Measurements from ENCODE around the gene LIN7B. TPM values are rescaled to one million over a fixed set of nuclear protein-coding genes. Genes with fewer than 3 reads are reported as not detected.

Gene LIN7B
- total and polyA plus RNA-seq, 2 experiments from 2014 or later: 1.2 to 10.5 TPM

GRCh38 chr19:49151267-49152118 lies 37.3 kb downstream of the LIN7B start (continued):
- TF ChIP-seq REST (IDR thresholded peaks at IDR 0.05; ENCODE audit: unreplicated experiment): no peak
- TF ChIP-seq NANOG (IDR thresholded peaks at IDR 0.05; ENCODE audit: borderline replicate concordance): no peak
- TF ChIP-seq, protein P1, sequence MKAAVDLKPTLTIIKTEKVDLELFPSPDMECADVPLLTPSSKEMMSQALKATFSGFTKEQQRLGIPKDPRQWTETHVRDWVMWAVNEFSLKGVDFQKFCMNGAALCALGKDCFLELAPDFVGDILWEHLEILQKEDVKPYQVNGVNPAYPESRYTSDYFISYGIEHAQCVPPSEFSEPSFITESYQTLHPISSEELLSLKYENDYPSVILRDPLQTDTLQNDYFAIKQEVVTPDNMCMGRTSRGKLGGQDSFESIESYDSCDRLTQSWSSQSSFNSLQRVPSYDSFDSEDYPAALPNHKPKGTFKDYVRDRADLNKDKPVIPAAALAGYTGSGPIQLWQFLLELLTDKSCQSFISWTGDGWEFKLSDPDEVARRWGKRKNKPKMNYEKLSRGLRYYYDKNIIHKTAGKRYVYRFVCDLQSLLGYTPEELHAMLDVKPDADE (IDR thresholded peaks at IDR 0.05): no peak
- TF ChIP-seq ZNF114 (CRISPR knock-in tag; IDR thresholded peaks at IDR 0.05): no peak
- TF ChIP-seq POLR2AphosphoS5 (IDR thresholded peaks at IDR 0.05; ENCODE audit: low read depth): no peak
- TF ChIP-seq CREB1 (CRISPR knock-in tag; IDR thresholded peaks at IDR 0.05; ENCODE audit: low read depth): no peak
- no peak for TF ChIP-seq EZH2phosphoT487 (IDR thresholded peaks at IDR 0.05; ENCODE audit: unreplicated experiment)
- TF ChIP-seq STAT1 (IDR thresholded peaks at IDR 0.05; ENCODE audit: unreplicated experiment): no peak

DNA sequence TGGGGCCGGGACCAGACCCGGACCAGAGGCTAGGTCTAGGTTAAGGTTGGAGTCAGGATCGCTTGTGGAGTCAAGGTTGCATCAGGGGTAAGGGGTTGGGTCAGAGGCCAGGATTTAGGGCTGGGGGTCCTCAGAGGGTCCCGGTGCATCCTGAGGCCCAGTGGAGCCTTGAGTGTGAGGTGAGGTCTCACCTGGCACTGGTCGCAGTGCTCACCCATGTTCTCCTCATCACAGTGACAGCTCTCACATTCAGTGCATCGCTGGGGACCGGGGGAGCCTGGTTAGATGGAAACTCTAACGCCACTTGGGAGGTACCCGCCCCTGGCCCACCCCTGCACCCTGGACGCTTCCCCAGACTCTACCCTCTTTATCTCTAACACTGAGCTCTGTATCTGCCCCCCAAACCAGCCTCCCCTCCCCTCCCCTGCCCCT lies 38.0 kb downstream of the LIN7B start:
- Histone ChIP-seq H3K4me3 (peak overlapping the region; percentile 38; the same call in 1 of the 2 replicates), H3K9me2 (ENCODE audit: insufficient read depth) (peaks cover 19% of the 10 kb centered on the region), H3K36me3 (ENCODE audit: insufficient read depth) (no peaks in the 10 kb centered on the region), H3F3A (replicated peaks; ENCODE audit: low read depth) (peaks cover 17% of the 10 kb centered on the region), H3K27ac (ENCODE audit: low read depth) (no peak overlapping the region), H4K20me1 (replicated peaks; ENCODE audit: insufficient read depth) (no peaks in the 10 kb centered on the region), H3K79me2 (replicated peaks; ENCODE audit: insufficient read depth) (no peaks in the 10 kb centered on the region), H3K4me1 (ENCODE audit: insufficient read depth) (peaks cover 21% of the 10 kb centered on the region), H2AFZ (no peak overlapping the region), H3K27me3 (ENCODE audit: insufficient read depth) (peaks cover 7% of the 10 kb centered on the region; the same call in 1 of the 2 replicates), H3K4me2 (peak overlapping the region; percentile 41; the same call in 1 of the 2 replicates)
- ATAC-seq (no peak; the same call in 2 of the 3 replicates), DNase-seq (ENCODE audit: low spot score) (peak; percentile 45)
- peaks cover 12% of the 10 kb centered on the region for H3K9me3 Mint-ChIP-seq
- peak overlapping the region; percentile 96; the same call in 2 of the 3 replicates for H3K4me3 Mint-ChIP-seq
- H3K27me3 Mint-ChIP-seq (ENCODE audit: insufficient read depth, low read depth, poor library complexity): peaks cover 24% of the 10 kb centered on the region
- H3K27ac Mint-ChIP-seq: no peak overlapping the region
- TF ChIP-seq EZH2phosphoT487 (IDR thresholded peaks at IDR 0.05; ENCODE audit: unreplicated experiment): no peak
- TF ChIP-seq JUNB (IDR thresholded peaks at IDR 0.05; ENCODE audit: unreplicated experiment): no peak
- no peak for TF ChIP-seq CREB1 (CRISPR knock-in tag; IDR thresholded peaks at IDR 0.05; ENCODE audit: low read depth)
- TF ChIP-seq, protein P1 (IDR thresholded peaks at IDR 0.05): no peak
- no peak for TF ChIP-seq STAT1 (IDR thresholded peaks at IDR 0.05; ENCODE audit: unreplicated experiment)
- TF ChIP-seq CTCF (conservative IDR thresholded peaks at IDR 0.05; ENCODE audit: low read depth in 2 of 2): no peak
- no peak for TF ChIP-seq ZNF114 (CRISPR knock-in tag; IDR thresholded peaks at IDR 0.05)
- TF ChIP-seq EZH2 (IDR thresholded peaks at IDR 0.05; ENCODE audit: low read depth, unreplicated experiment): no peak
- no peak for TF ChIP-seq NANOG (IDR thresholded peaks at IDR 0.05; ENCODE audit: borderline replicate concordance)
- TF ChIP-seq REST (IDR thresholded peaks at IDR 0.05; ENCODE audit: unreplicated experiment): no peak
- TF ChIP-seq POLR2AphosphoS5 (IDR thresholded peaks at IDR 0.05; ENCODE audit: low read depth): no peak
- peaks cover 41% of the 10 kb centered on the region for H3K4me1 Mint-ChIP-seq
- peaks cover 8% of the 10 kb centered on the region; the same call in 2 of the 3 replicates for H3K36me3 Mint-ChIP-seq (ENCODE audit: low read depth)

All from GM23338 (cell line).